Activated naive CD4-positive, alpha-beta T cell treated with Interleukin-2 at 50 U/mL for 16 hours (primary cell): ENCODE results near the gene OSMR.
A peak's percentile ranks its signal among the peaks of the same experiment; 100 is the strongest.

Source experiments
- DNase-seq: peaks from one replicate; pipeline ENCODE4 v3.0.0-alpha.2; 2020

OSMR gene

GRCh38 chr5:38874948-38875456 is 29.2 kb downstream of the OSMR start:
- no peak for DNase-seq

GRCh38 chr5:38878391-38879077 is 32.7 kb downstream of the OSMR start:
- DNase-seq: no peak

GRCh38 chr5:38879078-38879460 is 33.3 kb downstream of the OSMR start:
- DNase-seq: no peak

GRCh38 chr5:38883842-38884241 is 38.0 kb downstream of the OSMR start:
- DNase-seq: no peak

GRCh38 chr5:38885208-38885607 is 39.4 kb downstream of the OSMR start:
- DNase-seq: no peak

GRCh38 chr5:38888041-38888440 is 42.2 kb downstream of the OSMR start:
- no peak for DNase-seq

- DNase-seq: no peak
These were observed 43.6 kb downstream of the OSMR start for GRCh38 chr5:38889424-38889823.

GRCh38 chr5:38891563-38891962 is 45.8 kb downstream of the OSMR start:
- no peak for DNase-seq

GRCh38 chr5:38892363-38892762 is 46.6 kb downstream of the OSMR start:
- no peak for DNase-seq

- no peak for DNase-seq
These were observed 50.9 kb downstream of the OSMR start for GRCh38 chr5:38896760-38897159.

GRCh38 chr5:38899936-38900335 is 54.1 kb downstream of the OSMR start:
- no peak for DNase-seq

GRCh38 chr5:38905516-38905915 is 59.7 kb downstream of the OSMR start:
- no peak for DNase-seq

- DNase-seq: no peak
These were observed 60.7 kb downstream of the OSMR start for GRCh38 chr5:38906503-38906902.

- no peak for DNase-seq
These were observed 66.1 kb downstream of the OSMR start for GRCh38 chr5:38911933-38912332.

- DNase-seq: no peak
These were observed 67.9 kb downstream of the OSMR start for GRCh38 chr5:38913714-38914113.

GRCh38 chr5:38916802-38917201 is 71.0 kb downstream of the OSMR start:
- DNase-seq: no peak

- no peak for DNase-seq
These were observed 75.4 kb downstream of the OSMR start for GRCh38 chr5:38921174-38921573.

- DNase-seq: peak; percentile 50
These were observed 76.4 kb downstream of the OSMR start for GRCh38 chr5:38922199-38922598.

- no peak for DNase-seq
These were observed 78.0 kb downstream of the OSMR start for GRCh38 chr5:38923661-38924451.

GRCh38 chr5:38925154-38925925 is 79.5 kb downstream of the OSMR start:
- DNase-seq: no peak

- DNase-seq: no peak
These were observed 80.3 kb downstream of the OSMR start for GRCh38 chr5:38926121-38926520.

- no peak for DNase-seq
These were observed 81.7 kb downstream of the OSMR start for GRCh38 chr5:38927470-38927869.

- no peak for DNase-seq
These were observed 84.0 kb downstream of the OSMR start for GRCh38 chr5:38929838-38930237.

GRCh38 chr5:38931731-38932130 is 85.9 kb downstream of the OSMR start:
- no peak for DNase-seq
